ENCODE data around the gene DUT.

The DUT gene

DNA sequence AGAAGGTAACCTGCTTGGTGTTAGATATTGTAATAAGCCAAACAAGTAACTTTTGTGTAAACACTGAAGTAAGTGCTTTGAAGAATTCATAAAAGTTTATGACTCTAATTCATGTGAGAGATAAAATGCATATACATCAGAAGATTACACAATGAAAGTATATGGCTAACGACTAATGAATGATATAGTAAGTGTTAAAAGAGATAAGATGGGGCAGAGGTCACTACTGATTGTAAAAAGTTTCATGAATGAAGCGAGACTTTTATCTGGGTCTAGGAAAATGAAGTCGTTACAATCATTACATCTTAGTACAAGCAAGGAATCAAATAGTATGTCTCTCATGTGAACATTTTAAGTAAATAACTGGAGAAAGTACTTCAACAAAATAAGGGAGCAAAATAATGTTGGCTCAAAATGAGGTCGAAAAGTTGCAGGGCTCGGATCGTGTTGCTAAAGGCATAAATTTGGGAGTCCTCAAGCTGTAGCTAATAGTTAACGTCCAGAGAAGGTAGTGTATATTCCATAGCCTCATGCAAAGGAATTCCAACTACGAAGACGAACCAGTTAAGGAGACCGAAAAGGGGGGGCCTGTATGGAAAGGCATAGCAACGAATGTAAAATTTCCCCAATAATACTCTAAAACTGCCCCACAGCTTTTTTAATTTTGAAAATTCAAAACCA lies 984 bp upstream of the DUT start:
- DNase-seq, result peak; percentile 38

DNA sequence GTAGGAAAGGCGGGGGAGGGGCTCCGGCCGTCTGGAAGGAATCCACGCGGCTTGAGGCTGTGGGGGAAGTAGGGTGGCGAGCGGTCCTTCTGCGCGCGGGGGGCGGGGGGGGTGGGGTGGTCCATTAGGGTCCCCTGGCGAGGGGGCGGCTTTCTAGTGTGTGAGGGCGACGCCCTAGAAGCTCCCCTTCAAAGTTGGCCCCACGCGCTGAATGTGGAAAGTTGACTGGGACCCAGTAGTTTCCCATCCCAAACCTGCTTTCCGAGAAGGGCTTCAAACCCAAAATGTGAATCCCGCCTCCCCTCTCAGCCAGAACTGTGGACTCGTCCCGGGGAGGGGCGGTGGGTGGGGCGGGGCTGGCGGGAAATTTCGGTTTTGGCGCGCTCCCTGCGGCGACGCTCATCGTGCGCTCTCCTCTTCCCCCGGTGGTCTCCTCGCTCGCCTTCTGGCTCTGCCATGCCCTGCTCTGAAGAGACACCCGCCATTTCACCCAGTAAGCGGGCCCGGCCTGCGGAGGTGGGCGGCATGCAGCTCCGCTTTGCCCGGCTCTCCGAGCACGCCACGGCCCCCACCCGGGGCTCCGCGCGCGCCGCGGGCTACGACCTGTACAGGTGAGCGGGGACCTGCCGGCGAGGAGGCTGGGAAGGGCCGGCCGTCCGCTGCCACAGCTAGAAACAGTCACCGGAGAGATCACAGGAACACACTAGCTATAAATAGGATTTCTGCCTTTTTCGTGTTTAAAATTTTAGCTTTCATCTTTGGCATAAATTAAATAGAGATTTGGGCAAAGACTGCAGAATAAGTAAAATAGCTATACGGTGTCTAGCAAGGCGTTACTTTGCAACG lies 790 bp downstream of the DUT start:
- peak; percentile 93 for DNase-seq

DNA sequence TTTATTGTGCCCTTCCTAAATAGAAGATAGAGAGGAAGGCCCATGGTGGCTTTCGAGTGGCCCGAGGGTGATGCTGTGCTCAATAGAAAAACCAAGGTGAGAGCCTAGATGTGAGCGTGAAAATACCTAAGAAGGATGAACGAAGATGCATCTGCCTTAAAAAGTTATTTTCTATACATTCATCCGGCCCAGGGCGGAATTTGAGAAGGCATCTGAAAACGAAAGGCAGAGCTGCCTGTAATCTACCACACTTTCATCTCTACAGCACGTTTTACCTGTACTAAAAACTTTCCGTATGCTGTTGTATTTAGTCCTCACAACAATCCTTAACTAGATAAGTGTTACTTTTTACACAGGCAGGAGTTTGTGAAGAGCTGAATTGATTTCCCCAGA lies 1.4 kb downstream of the DUT start:
- peak; percentile 41 for DNase-seq

DNA sequence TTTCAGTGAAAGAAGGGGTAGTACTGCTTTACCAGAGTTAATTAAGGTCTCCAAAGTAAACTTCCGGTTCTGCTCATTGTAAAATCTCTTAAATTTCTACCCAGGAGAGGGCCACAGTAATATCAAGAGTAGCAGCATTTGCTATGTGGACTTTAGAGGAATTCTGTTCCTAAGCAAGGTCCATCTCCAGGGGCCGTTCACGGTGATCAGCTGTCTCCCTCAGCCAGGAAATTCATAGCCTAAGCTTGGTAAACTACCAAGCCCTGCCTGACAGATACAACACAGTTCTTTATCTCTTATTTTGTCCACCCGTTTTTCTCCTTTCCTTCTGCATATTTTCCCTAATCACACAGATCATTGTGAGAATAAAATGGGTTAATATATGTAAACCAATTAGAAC lies 2.3 kb downstream of the DUT start:
- peak; percentile 25 for DNase-seq

DNA sequence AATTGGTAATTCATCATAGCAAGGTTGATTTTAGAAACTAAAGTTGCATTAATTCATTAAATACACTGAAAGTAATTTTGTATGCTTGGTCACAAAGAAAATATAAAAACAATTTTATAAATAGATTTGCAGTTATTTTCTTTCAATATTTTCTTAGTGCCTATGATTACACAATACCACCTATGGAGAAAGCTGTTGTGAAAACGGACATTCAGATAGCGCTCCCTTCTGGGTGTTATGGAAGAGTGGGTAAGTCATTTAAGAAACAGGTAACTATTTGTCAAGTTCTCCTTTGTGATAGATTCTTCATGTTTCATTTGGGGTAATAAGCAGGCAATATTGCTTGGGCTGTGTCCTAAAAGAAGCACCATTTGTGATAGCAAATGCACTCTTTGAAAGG lies 3.0 kb downstream of the DUT start:
- DNase-seq, result peak; percentile 38

DNA sequence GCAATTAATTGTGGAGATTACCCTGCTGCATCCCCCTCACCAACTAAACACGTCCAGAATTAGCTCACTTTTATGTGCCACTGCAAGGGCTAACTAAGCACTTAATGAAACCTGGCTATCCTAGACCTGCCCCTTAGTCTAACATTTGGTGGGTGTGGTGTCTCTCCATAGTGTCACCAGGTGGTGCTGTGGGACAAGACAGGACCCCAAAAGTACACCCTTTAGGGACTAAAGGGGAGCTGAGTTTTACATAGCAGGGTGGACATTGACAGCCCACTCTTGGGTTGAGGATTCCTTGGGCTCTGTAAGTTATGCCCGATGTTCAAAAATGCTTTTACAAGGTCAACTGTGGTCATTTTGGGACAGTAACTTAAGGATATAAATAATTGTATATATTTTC lies 5.7 kb downstream of the DUT start:
- DNase-seq, result peak; percentile 72

DNA sequence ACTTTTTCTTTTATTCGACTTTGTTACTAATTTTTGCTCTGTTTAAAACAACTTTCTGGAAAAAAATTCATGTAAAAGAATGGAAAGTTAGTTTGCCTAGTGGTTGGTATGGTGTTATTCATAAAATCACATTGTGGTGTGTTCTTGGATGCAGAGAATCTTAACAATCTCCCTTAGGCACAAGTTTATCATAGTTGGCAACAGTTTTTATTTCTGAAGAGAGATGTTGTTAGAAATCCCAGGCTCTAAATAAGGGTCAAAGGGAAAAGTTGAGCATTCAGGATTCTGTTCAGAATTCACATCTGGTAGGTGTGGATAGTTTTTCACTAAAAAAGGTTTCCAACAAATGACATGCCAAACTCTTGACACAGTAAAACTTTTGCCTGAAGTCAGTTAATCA lies 6.4 kb downstream of the DUT start:
- no peak for DNase-seq

DNA sequence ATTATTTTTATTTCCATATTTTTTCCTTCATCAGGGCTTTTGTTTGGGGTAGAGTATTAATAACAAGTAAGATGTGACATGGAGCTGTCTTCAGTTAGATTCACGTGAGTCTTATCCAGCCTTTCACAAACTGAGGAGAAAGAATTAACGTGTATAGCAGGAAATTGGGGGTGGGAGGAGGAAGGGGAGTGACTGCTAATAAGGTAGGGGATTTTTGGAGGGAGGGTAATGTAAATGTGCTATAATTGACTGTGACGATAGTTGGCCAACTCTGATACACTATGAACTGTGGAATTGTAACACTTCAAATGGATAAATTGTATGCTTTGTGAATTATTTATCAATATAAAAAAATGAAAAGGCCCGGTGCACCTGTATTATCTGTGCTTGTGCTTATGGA lies 8.9 kb downstream of the DUT start:
- DNase-seq, result no peak

DNA sequence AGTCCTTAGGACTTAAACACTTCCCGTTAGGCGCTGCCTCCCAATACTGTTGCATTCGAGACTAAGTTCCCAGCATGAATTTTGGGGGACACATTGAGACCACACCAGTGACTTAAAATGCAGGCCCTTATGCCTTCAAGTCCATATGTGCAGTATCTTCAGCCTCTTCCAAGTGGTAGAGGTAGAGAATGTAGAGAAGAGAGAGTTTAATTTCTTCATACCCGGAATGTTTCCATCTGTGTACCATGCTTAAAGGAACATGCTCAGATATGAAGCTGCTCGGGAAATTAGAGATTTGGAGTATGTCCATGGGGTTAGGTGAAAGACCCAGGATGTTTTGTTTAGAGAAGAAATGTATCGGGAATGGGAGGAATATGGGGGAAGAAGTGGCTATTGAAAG lies 12.6 kb downstream of the DUT start:
- no peak for DNase-seq

DNA sequence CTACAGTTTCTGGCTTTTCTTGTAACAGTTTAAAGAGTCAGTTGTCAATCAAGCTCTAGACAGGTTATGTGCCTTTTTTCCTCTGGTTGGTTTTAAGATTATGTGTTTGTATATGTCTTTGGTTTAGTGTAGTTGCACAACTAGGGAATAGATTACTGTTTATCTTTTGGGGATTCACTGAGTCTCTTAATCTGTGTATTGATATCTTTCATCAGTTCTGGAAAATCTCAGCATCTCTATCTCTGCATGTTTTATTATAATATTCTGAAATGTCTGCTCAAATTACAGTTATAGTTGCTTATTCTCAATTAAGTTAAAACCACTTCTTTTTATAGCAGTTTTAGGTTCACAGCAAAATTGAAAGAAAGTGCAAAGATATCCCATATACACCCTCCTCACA lies 14.3 kb downstream of the DUT start:
- DNase-seq, result no peak

DNA sequence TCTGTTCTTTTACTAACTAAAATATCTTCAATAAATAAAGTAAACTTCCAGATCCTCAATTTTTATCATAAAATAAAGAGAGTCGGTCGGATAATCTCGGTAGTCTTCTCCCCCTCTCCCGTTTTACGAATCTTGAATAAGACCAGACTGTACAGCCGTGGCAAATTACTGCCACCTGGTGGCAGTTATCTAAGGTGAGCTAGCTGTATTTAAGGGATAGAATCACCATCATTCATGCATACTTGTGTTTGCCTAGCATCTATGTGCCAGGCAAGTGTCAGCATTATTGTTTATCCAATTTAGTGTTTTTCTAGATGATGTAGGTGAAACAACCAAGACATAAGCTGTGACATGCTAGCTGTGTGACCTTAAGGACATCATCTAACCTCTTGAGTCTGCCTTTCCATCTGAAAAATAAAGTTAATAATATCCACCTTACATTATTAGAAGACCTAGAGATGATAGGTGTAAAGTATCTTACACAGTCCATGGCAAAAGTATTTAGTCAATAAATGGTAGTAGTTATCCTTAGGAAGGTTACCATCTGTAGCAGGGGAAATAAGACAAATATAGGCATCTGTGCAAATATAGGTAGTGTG lies 21.3 kb downstream of the DUT start:
- peak; percentile 89 for DNase-seq

DNA sequence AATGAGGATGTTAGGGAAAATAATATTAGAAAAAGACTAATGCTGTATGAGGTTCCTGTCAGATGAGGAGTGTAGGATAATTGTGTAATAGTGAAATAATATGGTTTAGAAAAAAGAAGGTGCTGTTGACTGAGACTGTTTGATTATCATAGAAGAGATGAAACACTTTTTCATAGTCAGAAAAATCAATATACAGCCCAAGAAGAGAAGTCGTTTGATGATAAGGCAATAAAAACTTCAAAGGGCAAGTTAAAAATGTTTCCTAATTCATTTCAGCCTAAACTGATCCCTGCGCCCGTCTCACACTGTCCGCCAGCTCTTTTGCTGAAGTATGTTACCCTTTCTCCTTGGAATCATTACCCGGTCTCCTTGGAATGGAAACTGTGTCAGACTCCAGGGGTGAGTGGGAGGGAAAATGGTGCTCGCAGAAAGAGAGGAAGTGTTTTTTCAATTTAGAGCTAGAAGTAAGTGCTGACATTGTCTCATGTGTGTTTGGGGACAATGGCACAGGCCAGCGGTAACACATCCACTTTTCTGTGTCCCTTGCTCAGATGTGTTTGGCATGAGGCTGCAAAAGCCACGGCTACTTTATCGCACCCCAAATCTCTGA lies 23.6 kb downstream of the DUT start:
- no peak for DNase-seq

DNA sequence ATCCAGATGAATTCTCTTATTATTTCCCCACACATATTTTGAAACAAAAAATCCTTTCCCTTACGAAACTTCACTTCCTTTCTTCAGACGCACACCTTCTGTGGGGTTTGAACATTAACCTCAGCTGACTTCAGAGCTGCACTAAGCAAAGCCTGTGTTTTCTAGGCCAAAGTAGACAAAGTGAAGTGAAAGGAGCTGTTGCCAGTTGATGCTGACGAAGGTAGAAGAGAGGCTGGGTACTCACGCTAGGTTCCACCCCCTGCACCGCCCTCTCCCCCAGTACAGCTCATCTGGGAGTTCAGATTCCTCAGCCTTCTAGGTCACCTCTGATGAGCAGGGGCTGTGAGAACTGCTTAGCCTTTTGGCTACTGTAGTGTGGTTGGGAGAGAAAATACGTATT lies 24.1 kb downstream of the DUT start:
- no peak for DNase-seq

DNA sequence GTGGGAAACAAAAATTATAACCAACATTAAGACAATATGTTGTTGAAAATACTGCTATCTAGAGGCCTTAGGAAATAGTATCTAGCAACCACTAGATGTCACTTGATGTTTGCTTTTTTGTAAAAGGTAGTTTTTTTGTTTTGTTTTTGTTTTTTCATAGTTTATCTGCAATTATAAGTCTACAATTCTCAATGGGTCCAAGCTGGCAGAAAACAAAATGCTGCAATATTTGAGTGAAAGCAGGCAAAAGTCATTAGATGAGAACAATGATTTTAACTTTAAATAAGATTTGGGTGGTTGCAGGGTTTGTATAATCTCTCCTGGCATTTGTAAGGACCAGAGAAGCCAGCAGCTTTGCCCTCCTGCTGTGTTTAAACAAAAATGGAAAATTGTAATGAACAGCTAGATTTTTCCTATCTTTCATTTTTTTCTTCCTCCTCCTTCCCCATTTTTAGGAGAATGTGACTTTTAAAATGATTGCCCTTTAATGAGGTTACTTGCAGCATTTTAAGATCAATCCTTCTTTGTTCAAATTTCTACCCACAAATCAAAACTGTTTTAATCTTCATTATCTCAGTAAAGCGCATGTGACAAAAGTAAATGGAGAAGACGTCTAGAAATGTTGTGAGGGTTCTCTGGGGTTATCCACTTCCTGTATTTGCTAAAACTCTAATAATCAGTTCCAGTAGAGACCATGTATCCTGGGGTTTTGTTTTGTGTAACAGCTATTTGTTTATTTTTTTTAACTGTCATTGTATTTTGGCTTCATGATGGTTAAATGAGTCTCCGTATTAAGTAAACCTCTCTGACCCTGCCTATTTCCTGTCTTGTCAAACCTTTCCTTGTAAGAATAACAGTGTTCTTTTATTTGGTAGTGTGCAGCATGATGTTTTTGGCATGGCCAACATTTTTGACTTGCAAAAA lies 27.3 kb downstream of the DUT start:
- DNase-seq, result peak; percentile 68

DNA sequence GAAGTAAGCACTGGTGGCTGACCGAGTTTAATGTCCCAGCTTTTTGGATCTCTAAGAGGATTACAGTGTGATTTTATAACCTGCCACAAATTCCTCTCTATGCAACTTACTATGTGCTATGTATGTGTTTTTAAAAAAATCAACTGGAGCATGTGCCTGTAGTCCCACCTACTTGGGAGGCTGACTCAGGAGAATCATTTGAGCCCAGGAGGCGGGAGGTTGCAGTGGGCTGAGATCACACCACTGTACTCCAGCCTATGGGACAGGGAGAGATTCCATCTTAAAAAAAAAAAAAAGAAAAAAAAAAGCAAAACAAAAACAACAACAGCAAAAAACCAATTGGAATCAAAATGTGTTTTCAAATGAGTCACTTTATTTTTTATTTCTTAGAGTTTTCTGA lies 29.6 kb downstream of the DUT start:
- DNase-seq, result peak; percentile 40

DNA sequence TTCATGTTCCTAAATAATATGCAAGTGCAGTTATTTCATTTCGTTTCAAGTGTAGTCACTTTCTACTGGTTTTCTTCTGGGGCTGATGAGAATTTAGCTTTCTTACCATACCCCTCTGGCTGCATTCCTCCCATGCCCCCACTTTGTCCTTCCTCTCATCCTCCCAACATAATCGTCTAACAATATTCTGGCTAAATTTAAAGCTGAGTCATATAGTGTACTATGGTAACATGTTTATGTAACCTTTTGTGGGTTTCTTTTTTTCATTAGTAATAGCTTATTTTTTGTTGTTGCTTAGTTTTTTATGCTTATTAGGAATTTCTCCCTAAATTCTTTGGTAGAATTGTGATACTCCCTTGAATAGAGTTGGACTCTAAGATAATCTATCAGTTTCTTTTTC lies 30.5 kb downstream of the DUT start:
- no peak for DNase-seq

DNA sequence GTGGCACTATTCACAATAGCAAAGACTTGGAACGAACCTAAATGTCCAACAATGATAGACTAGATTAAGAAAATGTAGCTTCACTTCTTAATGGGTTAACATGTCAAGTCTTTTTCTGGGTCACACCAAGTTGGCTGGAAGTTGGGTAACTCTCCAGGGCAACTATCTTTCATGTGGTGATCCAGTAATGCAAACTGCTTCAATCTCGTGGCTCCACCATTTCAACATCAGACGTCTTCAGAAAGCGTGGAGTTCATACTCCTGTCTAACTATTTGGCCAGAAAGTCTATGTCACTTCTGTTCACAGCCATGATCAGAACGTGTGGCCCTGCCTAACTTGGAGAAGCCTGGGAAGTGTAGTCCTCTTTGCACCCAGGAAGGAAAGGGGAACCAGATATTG lies 32.2 kb downstream of the DUT start:
- no peak for DNase-seq

DNA sequence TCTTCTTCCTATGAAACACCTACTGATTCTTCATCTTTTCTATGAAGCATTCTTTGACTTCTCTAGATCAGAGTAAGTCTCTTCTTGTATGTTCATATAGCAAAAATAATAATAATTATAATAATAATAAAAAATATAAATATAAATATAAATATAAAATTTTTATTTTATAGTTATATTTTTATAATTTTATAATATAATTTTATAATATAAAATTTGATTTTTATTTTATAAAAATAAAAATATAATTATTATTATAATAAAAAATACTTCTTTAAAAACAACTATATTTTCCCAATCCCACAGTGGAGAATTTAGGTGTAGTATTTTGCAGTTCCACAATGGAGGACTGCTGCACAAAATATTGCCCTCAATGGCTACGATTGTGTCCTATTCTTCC lies 34.3 kb downstream of the DUT start:
- DNase-seq, result no peak

DNA sequence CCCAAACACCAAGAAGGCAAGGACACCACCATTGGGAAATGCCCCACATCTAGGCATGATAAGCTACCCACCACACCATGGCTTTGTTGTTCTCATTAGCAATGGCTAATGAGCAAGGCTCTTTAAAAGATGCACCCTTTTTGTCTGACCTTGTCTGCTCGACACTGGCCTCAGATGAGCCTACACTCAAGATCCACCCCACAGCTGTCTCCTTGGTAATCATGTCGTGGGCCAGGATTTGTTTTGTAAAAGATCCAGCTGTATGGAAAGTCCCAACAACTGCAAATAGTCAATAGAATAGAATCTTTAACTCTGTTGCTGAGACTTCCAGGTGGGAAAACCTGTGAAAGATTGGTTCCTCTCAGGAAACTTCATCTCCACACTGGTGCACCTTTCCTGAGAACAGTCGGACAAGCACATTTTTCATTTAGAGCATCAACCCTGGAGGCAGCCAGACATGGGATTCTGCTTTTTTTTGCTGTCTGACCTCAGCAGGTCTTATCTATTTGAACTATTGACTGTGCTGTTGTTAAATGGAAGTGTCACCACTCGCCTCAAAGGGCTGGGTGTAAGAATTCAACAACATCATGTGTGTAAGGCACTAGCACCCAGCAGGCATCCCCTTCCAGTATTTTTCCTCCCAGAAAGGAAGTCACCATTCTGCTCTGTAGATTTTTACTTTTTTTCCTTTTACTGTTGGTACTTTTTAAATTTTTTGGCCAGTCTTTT lies 35.5 kb downstream of the DUT start:
- no peak for DNase-seq

DNA sequence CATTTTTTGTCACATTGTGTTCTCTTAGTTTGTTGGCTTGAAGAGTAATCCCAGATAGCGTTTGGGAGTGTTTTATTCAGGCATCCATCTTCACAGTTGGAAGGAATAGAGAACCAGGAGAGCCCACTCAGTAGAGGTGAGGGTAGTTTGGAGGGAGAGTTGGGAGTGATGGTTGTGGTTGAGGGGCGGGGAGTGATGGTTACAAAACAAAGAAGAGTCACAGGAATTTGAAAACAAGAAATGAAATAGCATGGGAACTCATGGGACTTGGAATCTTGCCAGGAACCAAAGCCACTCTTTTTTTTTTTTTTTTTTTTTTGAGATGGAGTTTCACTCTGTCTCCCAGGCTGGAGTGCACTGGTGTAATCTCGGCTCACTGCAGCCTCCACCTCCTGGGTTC lies 36.3 kb downstream of the DUT start:
- DNase-seq, result no peak

DNA sequence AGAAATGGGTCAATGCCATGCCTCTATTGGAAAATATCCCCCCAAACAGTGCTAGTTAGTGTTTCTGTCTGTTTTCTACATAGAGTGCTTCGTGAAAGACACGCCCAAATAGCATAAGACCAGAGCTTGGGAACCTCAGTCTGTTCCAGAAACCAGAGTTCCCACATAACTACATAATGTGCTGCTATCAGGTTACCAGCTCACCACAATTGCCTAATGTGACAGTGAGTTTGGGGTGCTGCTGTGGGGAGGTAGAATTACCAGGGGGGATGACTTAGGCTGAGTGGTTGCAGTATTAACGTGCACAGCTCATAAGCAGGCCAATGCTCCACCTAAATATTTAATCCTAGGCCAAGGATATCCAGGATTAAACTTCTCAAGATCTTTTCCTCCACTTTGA lies 39.2 kb downstream of the DUT start:
- no peak for DNase-seq

DNA sequence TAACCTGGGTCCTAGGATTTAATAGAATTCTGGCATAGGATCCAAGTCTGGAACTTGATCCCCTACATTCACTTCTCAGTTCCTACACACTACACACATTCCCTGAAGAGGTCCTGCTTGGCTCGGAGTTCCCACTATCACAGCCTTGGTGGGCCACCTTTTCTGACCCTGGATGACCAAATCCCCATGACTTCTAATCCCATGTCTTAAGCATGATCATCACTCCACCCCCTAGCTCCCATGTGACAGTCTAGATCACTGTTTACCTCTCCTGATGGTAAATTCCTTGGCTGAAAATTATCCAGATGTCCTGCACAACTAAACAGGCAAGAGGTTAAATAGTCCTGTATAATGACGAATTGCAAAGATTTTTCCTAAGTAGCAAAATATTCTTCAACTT lies 40.3 kb downstream of the DUT start:
- no peak for DNase-seq
